ENCODE results near the gene PRKAR1B.
"Not testable (repeated sequence)": the region's sequence is repeated elsewhere in the genome, so short reads cannot be mapped to it uniquely, and the experiment has no call there.

PRKAR1B gene

GRCh38 chr7:562789-563628 is 164.1 kb downstream of the PRKAR1B start:
- DNase-seq (ENCODE audit: low read depth in 2 of 2, low spot score in 1 of 2), result no peak

DNA sequence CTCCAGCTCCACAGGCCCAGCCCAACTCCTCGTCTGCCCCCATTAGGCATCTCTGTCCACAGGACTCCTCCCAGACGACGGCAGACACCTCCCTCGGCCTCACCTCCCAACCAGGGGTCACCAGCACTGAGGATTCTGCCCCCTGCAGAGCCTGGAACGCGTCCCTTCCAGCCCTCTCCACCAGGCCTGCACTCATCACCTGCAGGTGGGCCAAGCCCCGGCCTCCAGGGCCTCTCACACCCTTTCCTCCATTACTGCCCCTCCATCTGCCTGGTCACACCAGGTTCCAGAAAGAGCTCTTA is 164.8 kb downstream of the PRKAR1B start:
- no peak for DNase-seq (ENCODE audit: low read depth in 2 of 2, low spot score in 1 of 2)

GRCh38 chr7:561631-562373 is 165.3 kb downstream of the PRKAR1B start:
- DNase-seq (ENCODE audit: low read depth in 2 of 2, low spot score in 1 of 2), result no peak

DNA sequence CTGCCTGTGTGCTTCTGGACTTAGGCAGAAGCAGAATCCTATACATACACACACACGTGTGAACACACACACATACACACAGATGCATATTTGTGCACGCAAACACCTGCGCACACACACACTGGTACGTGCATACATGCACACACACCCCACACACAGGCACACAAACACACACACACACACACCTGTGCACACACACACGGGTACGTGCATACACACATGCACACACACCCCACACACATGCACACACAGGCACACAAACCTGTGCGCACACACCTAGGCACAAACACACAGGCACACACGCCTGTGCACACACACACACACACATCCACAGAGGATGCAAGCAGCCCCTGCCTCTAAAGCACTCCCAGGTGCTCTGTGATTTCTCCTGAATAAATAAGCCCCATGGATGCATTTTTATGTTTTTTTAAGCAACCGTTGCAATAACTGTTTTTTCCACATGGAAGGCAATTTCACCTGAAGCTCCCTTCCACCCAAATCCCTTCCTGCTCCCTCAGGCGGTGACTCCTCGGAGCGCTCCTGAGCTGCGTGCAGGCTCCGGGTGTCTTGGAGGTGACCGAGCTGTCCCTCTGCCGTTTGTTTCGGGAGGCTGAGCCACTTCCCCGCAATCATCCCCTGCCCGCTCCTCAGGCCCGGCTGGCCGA is 166.0 kb downstream of the PRKAR1B start:
- no peak for DNase-seq (ENCODE audit: low read depth in 2 of 2, low spot score in 1 of 2)

- no peak for DNase-seq (ENCODE audit: low read depth in 2 of 2, low spot score in 1 of 2)
Observed at GRCh38 chr7:559396-559705, 167.7 kb downstream of the PRKAR1B start.

DNA sequence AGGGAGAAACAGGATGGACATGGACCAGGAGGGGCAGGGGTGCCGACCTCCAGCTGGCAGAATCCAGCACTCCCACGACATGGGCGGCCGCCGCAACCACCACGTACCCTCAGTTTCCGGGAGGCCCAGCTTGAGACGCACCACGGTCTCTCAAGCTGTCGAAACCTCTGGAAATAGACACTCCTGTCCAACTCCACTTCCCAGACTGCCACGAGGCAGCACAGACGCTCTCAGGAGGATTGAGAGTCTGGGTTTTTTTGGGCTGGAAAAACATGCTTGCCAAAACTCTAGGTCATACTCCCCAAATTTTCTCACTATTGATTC is 169.6 kb downstream of the PRKAR1B start:
- no peak for DNase-seq (ENCODE audit: low read depth in 2 of 2, low spot score in 1 of 2)

GRCh38 chr7:556837-557557 is 170.1 kb downstream of the PRKAR1B start:
- DNase-seq (ENCODE audit: low read depth in 2 of 2, low spot score in 1 of 2), result no peak

DNA sequence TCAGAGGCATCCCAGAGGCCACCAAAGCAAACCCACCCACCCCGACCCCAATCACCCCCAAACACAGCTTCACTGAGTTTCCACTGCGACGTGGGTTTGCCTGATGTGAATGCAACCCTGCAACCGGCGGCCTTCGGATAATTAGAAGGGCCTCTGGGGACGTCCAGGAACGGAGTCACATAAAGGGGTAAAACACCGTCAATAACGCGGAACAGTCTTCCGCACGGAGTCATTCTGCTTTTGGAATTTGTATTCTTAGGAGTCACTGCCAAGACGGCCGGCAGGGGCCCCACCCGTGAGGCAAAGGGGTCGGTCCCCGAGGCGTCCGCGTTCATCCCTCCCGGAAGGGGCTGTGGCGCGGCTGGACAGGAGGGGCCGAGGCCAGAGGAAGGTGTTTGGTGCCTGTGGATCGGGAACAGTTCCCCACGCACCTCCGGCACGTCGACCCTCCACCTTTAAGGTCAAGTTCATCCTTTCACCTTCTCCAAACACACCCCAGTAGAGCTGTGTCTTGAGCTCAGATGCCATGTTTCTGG is 170.7 kb downstream of the PRKAR1B start:
- DNase-seq (ENCODE audit: low read depth in 2 of 2, low spot score in 1 of 2), result no peak

DNA sequence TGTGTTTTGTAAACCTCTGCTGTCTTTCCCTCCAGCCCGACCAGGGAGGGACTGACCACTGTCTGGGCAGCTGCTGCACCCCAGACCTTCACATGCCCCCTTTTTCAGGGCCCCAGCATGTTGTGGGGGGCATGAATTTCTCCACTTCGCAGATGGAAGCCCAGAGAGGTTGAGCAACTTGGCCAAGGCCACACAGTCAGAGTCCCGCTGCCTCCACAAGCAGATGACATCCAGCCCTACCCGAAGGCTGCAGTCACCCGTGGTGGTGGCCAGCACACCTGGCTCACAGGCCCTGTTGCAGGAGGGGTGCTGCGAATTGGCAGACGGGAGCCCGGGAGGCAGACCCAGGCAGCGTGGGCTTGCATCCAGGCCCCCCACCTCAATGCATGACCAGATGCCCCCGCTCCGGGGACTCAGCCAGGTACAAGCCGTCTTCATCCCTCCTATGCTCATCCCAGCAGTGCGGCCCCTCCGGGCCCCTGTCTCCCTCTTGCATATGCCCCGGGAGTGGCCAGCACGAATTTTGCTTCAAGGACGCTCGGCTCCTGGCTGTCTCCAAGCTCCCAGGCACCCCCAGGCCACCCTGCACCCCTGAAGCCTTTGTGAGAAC is 171.4 kb downstream of the PRKAR1B start:
- no peak for DNase-seq (ENCODE audit: low read depth in 2 of 2, low spot score in 1 of 2)

DNA sequence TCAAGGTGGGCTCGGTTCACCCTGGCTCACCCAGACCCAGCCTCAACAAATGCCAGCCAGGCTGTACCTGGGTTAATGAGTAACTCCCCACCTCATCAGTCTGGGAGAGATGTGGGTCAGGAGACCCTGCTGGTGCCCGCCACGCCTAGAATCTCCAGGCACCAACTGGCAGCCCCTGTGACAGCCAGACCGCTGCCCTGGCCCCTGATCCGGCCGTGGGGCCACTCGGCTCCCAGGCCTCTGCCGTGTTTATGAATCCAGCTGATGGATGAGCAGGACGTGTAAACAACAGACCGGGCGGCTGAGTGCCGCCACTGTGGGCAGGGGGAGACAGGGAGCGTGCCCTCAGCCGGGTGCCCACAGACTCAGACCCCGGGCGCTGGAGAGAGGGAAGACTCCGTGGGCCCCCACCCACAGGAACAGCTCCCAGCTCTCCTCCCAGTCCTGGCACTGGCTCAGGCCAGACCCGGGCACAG is 173.4 kb downstream of the PRKAR1B start:
- no peak for DNase-seq (ENCODE audit: low read depth in 2 of 2, low spot score in 1 of 2)

GRCh38 chr7:552868-553635 is 174.0 kb downstream of the PRKAR1B start:
- DNase-seq (ENCODE audit: low read depth in 2 of 2, low spot score in 1 of 2), result no peak

GRCh38 chr7:552151-552867 is 174.8 kb downstream of the PRKAR1B start:
- not testable (repeated sequence) for DNase-seq (ENCODE audit: low read depth in 2 of 2, low spot score in 1 of 2)

DNA sequence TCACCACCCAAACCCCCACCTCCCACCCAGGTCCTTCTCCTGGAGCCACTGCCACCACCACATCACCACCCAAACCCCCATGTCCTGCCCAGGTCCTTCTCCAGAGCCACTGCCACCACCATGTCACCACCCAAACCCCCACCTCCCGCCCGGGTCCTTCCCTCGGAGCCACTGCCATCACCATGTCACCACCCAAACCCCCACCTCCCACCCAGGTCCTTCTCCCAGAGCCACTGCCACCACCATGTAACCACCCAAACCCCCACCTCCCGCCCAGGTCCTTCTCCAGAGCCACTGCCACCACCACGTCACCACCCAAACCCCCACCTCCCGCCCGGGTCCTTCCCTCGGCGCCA is 175.5 kb downstream of the PRKAR1B start:
- not testable (repeated sequence) for DNase-seq (ENCODE audit: low read depth in 2 of 2, low spot score in 1 of 2)

- DNase-seq (ENCODE audit: low read depth in 2 of 2, low spot score in 1 of 2), result no peak
Observed at GRCh38 chr7:550881-551614, 176.0 kb downstream of the PRKAR1B start.

DNA sequence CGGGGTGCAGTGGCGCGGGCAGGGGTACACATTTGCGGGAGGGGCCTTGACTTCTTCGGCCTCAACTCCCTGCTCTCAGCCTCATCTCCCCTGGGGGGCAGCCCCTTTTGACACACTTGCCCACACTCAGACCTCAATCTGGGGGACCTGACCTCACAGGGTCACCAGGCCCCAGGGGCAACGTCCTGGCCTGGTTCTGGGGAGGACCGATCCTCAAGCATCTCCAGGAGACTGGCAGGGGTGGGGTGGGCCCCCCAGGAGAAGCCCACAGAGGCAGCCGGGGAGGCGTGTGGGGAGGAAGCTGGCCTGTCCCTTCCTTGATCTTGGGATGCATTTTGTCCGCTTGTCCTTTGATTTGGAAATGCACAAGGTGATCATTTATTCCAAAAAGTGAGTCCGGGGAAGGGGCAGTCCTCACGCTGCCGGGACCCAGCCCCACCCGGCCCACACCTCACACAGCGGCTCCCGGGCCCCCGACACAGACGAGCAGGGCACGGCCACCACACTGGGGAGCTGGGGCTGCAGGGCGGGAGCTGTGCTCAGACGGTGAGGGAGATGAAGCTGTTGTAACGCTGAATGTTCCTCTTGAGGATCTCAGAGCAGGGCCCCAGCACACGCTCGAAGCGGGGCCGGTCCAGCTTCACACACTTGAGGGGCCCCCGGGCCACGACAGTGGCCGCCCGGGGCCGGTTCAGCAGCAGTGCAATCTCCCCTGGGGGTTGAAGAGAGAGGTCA is 177.0 kb downstream of the PRKAR1B start:
- no peak for DNase-seq (ENCODE audit: low read depth in 2 of 2, low spot score in 1 of 2)

DNA sequence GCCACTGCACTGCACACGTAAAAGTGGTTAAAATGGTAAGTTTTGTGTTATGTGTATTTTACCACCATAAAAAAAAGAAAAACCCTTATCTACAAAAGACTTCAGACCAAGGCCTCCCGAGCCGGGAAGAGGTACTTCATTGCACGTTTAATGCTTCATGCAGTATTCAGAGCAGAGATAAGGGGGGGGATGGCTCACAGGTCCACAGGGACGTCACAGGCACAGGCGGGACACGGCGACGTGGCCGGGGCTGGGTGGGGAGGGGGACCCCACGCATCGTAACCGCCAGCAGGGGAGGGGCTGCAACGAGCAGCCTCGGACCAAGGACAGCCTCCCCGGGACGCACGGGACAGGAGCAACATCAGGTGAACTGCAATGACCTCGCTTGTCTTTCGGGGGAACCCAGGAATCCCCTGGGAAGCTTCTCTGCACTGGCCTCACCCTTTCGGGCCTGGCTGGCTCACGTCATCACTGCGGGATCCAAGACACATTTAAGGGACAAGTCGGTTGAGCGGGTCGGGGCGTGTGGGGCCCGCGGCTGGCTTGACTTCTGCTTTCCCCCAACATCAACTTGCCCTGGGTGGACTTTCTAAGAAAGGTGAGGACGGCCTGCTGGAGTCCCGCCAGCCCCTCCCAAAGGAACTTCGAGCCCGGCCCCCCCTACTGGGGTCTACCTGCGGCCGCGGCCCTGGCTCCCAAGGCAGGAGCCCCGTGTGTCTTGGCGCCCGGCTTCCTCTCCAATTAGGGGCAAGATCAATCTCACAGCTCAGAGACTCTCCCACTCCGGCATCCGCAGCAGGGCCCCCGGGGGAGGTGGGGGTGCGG is 177.8 kb downstream of the PRKAR1B start:
- no peak for DNase-seq (ENCODE audit: low read depth in 2 of 2, low spot score in 1 of 2)

GRCh38 chr7:548401-548800 is 178.7 kb downstream of the PRKAR1B start:
- no peak for DNase-seq (ENCODE audit: low read depth in 2 of 2, low spot score in 1 of 2)
